Measurements from ENCODE around the gene ST8SIA5.

ST8SIA5 gene

GRCh38 chr18:46622999-46623398 lies 133.9 kb downstream of the ST8SIA5 start:
- DNase-seq = peak; percentile 18

GRCh38 chr18:46622451-46622850 lies 134.4 kb downstream of the ST8SIA5 start:
- DNase-seq = no peak

DNA sequence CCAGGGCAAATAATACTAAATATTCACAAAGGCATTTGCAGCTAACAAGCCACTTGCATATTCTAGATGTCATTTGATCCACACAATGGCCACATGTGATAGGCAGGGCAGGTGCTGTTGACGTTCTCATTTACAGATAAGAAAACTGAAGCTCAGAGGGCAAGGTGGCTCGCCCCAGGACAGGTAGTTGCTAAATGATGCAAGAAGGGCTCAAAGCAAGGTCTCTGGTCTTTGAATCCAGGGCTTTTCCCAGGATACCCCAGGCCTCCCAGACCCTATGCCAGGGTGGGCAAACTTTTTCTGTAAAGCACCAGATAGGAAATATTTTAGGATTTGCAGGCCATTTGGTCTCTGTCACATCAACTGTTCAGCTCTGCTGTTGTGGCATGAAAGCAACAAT lies 135.0 kb downstream of the ST8SIA5 start:
- DNase-seq = no peak

DNA sequence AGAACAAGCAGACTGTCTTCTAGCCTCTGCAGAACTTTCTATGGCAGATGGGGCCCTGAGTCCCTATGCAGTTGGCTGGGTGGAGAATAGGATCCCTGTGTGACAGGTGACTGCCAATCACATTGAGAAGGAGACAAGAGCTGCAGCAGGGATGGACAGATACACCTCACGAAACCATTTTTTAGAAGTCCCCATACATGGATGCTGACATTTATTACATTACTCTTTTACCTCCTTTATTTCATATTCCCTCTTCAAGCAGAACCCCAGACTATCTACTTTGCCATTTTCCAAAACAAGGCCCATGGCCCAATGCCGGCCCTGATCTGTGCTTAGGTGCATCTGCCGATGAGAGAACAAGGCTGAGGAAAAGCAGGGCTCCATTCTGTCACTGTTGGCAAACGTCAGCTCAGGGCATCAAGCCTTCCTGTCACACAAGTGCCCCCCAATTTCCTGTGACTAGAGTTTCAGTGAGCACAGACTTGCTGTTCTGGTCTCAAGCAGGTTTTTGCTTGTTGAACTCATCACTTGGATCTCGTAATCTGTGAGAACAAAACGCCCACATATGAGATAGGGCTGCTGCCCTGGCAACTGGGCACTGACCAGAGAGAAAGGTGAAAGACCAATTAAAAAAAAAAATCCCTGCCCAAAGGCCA lies 135.6 kb downstream of the ST8SIA5 start:
- no peak for DNase-seq

DNA sequence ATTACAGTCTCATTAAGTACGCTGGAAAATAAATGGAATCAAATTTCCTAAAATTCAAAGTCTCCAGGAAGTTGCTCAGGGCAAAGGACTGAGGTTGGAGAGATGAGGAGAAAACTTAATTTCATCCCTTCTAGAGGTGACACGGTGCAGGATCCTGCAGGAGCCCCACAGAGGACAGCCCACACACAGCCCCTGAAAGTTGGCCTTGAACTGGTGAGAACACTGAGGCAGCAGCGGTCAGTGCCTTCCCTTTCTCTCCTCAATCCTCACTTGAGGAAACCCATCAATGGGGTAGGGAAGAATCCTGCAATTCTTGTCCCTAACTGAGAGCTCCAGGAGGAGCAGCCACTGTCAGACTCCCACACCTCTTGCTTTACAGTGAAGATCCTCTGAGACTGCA lies 137.3 kb downstream of the ST8SIA5 start:
- no peak for DNase-seq
